Measurements from ENCODE around the gene SYTL3. TPM values are rescaled to one million over a fixed set of nuclear protein-coding genes. Genes with fewer than 3 reads are reported as not detected.

SYTL3 gene
- total RNA-seq, 1 experiment from 2014 or later = 16.4 TPM

DNA sequence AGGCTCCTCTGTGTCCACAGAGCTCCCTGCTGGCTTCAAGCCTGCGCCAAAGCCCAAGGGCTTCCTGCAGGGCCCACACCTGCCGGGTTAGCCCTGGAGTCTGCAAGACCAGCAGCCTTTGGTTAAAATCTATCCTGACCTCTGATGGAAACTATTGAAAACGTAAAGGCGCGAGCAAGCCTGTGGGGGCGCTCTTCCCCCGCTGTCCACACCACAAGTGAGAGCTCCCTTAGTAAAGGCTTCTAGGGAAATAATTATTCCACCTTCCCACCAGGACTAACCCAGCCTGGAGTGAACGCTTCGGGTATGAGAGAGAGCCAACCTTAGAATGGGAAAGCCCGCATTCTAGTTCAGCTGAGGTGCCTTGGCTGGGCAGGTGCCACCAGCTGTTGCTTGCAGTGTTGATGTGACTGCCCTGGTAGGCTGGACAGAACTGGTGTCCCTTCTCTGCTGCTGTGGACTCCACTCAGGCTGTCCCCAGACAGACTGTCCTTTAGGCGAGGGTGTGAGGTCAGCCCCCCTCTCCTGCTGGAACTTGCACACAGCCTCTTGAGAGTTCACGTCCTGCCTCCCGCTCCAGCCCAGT, 68.7 kb downstream of the SYTL3 start:
- no peaks in the 10 kb centered on the region for H3K9me3 ChIP-seq (replicated peaks)
- H3K27me3 ChIP-seq = no peaks in the 10 kb centered on the region
- H3K27ac ChIP-seq = no peak overlapping the region
- DNase-seq = no peak
- no peaks in the 10 kb centered on the region for H3K4me1 ChIP-seq
- H3K4me3 ChIP-seq = no peak overlapping the region
- 0 out of 2 replicates have a peak, but pooled peaks cover 3% of the 10 kb centered on the region for H3K36me3 ChIP-seq

DNA sequence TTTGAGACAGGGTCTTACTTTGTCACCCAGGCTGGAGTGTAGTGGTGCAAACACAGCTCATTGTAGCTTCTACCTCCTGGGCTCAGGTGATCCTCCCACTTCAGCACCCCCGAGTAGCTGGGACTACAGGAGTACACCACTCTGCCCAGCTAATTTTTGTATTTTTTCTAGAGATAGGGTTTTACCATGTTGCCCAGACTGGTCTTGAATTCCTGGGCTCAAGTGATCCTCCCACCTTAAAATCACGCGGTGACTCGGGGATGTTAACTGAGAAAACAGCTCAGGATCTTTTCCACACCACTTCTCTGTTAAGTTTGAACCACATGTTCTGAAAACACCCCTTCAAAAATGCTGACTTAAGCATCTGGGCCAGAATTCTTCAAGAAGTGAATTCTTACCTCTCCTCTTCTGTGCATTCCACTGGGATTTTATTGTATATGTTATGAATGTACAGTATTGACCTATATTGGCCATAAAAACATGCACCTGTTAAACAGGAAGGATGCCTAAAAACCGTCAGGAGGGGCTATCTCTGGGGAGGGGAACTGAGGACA, 72.4 kb downstream of the SYTL3 start:
- Histone ChIP-seq H3K4me1 (no peaks in the 10 kb centered on the region), H3K4me3 (no peak overlapping the region), H3K36me3 (0 out of 2 replicates have a peak, but pooled peaks cover 3% of the 10 kb centered on the region), H3K9me3 (replicated peaks) (no peaks in the 10 kb centered on the region), H3K27ac (no peak overlapping the region), H3K27me3 (no peaks in the 10 kb centered on the region)
- no peak for DNase-seq

GRCh38 chr6:158725704-158726103, 75.8 kb downstream of the SYTL3 start:
- no peak overlapping the region for H3K27ac ChIP-seq
- no peak for DNase-seq
- H3K27me3 ChIP-seq = no peaks in the 10 kb centered on the region
- no peaks in the 10 kb centered on the region for H3K4me1 ChIP-seq
- H3K36me3 ChIP-seq = 0 out of 2 replicates have a peak, but pooled peaks cover 10% of the 10 kb centered on the region
- H3K4me3 ChIP-seq = no peak overlapping the region
- H3K9me3 ChIP-seq (replicated peaks) = no peaks in the 10 kb centered on the region; the same call in 1 of the 2 replicates

DNA sequence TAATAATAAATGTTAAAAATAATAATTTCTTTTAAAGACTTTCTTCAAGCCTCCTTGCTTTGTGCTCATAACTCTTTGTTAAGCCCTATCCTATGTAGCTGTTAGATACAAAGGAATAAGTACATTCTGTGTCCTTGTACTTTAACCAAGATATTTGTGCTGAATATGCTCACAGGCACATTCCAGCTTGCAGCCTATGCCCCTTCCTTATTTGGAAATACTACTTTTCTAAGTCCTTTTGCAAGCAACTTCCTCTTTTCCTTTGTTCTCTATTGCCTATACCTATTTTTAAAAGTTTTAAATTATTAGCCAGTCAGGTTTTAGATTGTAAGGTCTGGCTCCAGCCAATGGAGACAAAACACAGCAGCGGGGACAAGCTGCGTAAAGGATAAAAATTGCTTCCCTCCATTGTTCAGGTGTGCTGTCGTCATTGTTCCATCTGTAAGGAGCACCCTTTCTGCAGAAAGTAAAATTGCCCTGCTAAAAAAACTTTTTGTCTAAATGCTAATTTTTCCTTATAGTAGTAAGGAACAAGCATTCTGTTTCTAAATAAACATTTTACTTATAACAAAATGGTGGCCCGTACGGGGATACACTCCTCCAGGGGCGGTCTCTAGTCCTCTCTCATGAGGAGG, 80.2 kb downstream of the SYTL3 start:
- no peak overlapping the region for H3K27ac ChIP-seq
- 0 out of 2 replicates have a peak, but pooled peaks cover 10% of the 10 kb centered on the region for H3K36me3 ChIP-seq
- H3K4me1 ChIP-seq = no peaks in the 10 kb centered on the region
- no peak overlapping the region for H3K4me3 ChIP-seq
- no peaks in the 10 kb centered on the region; the same call in 1 of the 2 replicates for H3K9me3 ChIP-seq (replicated peaks)
- no peak for DNase-seq
- H3K27me3 ChIP-seq = no peaks in the 10 kb centered on the region

- no peaks in the 10 kb centered on the region for H3K27me3 ChIP-seq
- 0 out of 2 replicates have a peak, but pooled peaks cover 10% of the 10 kb centered on the region for H3K36me3 ChIP-seq
- H3K9me3 ChIP-seq (replicated peaks) = no peaks in the 10 kb centered on the region; the same call in 1 of the 2 replicates
- H3K27ac ChIP-seq = no peak overlapping the region
- H3K4me1 ChIP-seq = no peaks in the 10 kb centered on the region
- no peak overlapping the region for H3K4me3 ChIP-seq
- DNase-seq = no peak
Observed at GRCh38 chr6:158730541-158730907, 80.7 kb downstream of the SYTL3 start.

DNA sequence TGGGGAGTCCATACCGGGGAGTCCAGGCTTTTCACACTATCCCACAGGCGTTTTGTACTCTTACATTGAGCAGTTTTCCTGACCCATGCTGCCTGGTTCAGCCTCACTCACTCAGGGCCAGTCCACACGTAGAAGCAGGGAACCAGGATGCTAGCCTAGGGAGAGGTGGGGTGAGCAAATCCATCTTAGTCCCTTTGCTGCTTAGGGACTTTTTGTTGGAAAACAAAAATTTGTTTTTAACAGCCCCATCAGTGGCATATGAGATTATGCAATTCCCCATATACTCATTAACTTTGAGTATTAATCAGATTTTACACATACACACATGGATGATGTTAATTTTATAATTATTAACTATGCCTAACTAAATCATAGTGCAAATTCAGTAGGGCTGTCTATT, 85.2 kb downstream of the SYTL3 start:
- Histone ChIP-seq H3K4me3 (no peak overlapping the region), H3K36me3 (peaks cover 13% of the 10 kb centered on the region), H3K9me3 (replicated peaks) (peaks cover 3% of the 10 kb centered on the region; the same call in 1 of the 2 replicates), H3K27ac (no peak overlapping the region), H3K4me1 (no peaks in the 10 kb centered on the region), H3K27me3 (no peaks in the 10 kb centered on the region)
- DNase-seq = no peak

GRCh38 chr6:158737082-158737709, 87.3 kb downstream of the SYTL3 start:
- Histone ChIP-seq H3K27ac (no peak overlapping the region), H3K4me1 (no peaks in the 10 kb centered on the region), H3K27me3 (no peaks in the 10 kb centered on the region), H3K9me3 (replicated peaks) (peaks cover 7% of the 10 kb centered on the region; the same call in 1 of the 2 replicates), H3K36me3 (peaks cover 8% of the 10 kb centered on the region), H3K4me3 (no peak overlapping the region)
- no peak for DNase-seq

GRCh38 chr6:158737710-158738615, 88.1 kb downstream of the SYTL3 start:
- H3K4me3 ChIP-seq = no peak overlapping the region
- peaks cover 7% of the 10 kb centered on the region; the same call in 1 of the 2 replicates for H3K9me3 ChIP-seq (replicated peaks)
- no peaks in the 10 kb centered on the region for H3K4me1 ChIP-seq
- no peaks in the 10 kb centered on the region for H3K27me3 ChIP-seq
- no peak for DNase-seq
- no peak overlapping the region for H3K27ac ChIP-seq
- peaks cover 8% of the 10 kb centered on the region for H3K36me3 ChIP-seq

- Histone ChIP-seq H3K4me1 (0 out of 2 replicates have a peak, but pooled peaks cover 4% of the 10 kb centered on the region), H3K27me3 (no peaks in the 10 kb centered on the region), H3K4me3 (no peak overlapping the region), H3K9me3 (replicated peaks) (peaks cover 7% of the 10 kb centered on the region; the same call in 1 of the 2 replicates), H3K36me3 (peaks cover 8% of the 10 kb centered on the region), H3K27ac (no peak overlapping the region)
- DNase-seq = no peak
Observed at GRCh38 chr6:158739673-158740072, 89.8 kb downstream of the SYTL3 start.

- Histone ChIP-seq H3K27me3 (no peaks in the 10 kb centered on the region), H3K4me1 (0 out of 2 replicates have a peak, but pooled peaks cover 4% of the 10 kb centered on the region), H3K27ac (no peak overlapping the region), H3K4me3 (no peak overlapping the region), H3K9me3 (replicated peaks) (peaks cover 7% of the 10 kb centered on the region; the same call in 1 of the 2 replicates), H3K36me3 (peaks cover 12% of the 10 kb centered on the region)
- DNase-seq = no peak
Observed at GRCh38 chr6:158743033-158743651, 93.3 kb downstream of the SYTL3 start.

DNA sequence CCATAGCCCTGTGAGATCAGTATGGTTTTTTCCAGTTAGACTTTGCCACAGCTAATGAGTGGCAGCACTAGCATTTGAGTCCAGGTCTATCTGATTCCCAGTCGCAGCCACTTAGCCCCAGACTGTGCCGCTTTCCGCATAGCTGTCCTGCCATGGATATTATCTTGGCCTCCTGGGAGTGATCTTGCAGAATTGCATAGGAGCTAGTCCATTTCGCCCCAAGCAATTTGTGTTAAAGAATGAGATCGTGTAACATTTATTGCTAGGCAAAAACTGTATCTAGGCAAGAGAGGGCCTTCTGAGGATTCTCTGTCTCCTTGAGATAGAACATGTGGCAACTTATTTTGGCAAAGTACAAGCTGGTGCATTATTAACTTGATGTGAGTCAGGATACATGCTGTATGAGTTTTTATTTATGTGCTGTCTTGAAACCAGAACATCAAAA, 95.2 kb downstream of the SYTL3 start:
- no peak overlapping the region for H3K4me3 ChIP-seq
- peak; percentile 77 to 81 for DNase-seq
- H3K27ac ChIP-seq = peak overlapping the region; percentile 34; the same call in 1 of the 2 replicates
- H3K27me3 ChIP-seq = no peaks in the 10 kb centered on the region
- H3K4me1 ChIP-seq = 0 out of 2 replicates have a peak, but pooled peaks cover 4% of the 10 kb centered on the region
- H3K9me3 ChIP-seq (replicated peaks) = peaks cover 3% of the 10 kb centered on the region; the same call in 1 of the 2 replicates
- H3K36me3 ChIP-seq = peaks cover 3% of the 10 kb centered on the region; the same call in 1 of the 2 replicates

DNA sequence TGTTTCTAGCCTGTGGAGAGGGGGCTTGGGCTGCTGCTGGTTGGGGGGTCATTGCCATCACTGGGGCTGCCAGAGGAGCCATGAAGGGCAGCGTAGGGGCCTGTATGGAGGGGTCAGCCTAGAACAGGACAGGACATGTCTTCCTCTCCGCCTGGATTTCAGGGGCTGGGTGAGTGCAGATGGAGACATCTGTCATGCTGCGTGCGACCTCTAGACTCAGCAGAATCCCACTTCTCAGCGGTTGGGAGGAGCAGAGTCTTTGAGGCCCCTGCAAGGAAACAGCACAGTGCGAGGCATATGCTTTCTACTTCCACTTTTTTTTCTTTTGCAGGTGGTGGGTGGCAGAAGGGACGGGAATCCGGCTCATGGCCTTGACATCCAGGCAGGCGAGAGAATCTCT, 101.4 kb downstream of the SYTL3 start:
- no peaks in the 10 kb centered on the region for H3K4me1 ChIP-seq
- H3K27ac ChIP-seq = no peak overlapping the region
- H3K9me3 ChIP-seq (replicated peaks) = no peaks in the 10 kb centered on the region
- no peaks in the 10 kb centered on the region for H3K27me3 ChIP-seq
- no peak for DNase-seq
- H3K4me3 ChIP-seq = no peak overlapping the region
- H3K36me3 ChIP-seq = no peaks in the 10 kb centered on the region

DNA sequence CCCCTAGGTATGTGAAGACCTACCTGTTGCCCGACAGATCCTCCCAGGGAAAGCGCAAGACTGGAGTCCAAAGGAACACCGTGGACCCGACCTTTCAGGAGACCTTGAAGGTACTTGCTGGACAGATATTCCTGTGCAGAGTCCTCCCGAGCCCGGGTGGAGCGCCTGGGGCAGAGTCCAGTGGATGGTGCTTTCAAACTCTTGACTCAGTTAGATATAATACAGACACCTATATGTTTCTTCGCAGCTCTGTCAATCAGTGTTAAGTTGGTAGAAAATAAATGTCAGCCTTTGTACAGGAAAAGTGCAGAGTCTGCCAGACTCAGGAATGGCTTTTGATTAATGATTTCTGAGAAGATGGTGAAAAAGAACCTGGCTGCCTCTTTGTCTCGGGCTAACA, 102.1 kb downstream of the SYTL3 start:
- no peak for DNase-seq
- Histone ChIP-seq H3K4me1 (no peaks in the 10 kb centered on the region), H3K27me3 (no peaks in the 10 kb centered on the region), H3K27ac (no peak overlapping the region), H3K36me3 (no peaks in the 10 kb centered on the region), H3K9me3 (replicated peaks) (no peaks in the 10 kb centered on the region), H3K4me3 (no peak overlapping the region)

DNA sequence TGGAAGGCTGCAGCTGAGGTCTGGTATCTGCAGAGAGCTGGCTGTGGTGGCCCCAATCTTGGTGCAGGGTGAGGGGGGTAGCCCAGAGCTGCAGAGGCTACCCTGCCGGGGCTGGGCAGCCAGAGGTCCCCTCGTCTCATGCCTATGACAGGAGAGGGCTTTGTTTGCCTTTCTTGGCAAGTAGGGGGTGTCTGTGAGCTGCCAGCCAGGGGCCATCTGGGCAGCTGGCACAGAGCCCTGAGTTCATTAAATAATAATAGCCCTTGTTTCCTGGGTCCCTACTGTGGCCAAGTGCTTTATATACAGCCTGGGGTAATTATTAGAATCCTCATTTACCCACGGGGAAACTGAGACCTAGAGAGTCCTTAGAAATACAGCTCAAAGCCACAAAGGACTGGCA, 102.8 kb downstream of the SYTL3 start:
- Histone ChIP-seq H3K9me3 (replicated peaks) (no peaks in the 10 kb centered on the region), H3K4me3 (no peak overlapping the region), H3K4me1 (peaks cover 6% of the 10 kb centered on the region), H3K27ac (no peak overlapping the region), H3K36me3 (no peaks in the 10 kb centered on the region), H3K27me3 (no peaks in the 10 kb centered on the region)
- peak; percentile 57 to 77 for DNase-seq

All from SJCRH30 (cell line).